Frontal cortex (tissue), 4 donors: Measurements from ENCODE around the gene SMPD1. TPM values are rescaled to one million over a fixed set of nuclear protein-coding genes. Genes with fewer than 3 reads are reported as not detected.
A peak's percentile ranks its signal among the peaks of the same experiment; 100 is the strongest.

ENCODE experiments used
- DNase-seq, 2 donors: peaks; one replicate each; pipeline ENCODE4 v3.0.0; 2012; ENCODE audit warnings: low spot score in 2 of 2
- FAIRE-seq: peaks from 2 replicates; lab custom pipeline; 2012; peaks lifted over from hg19 to GRCh38; lab: Jason Lieb, UNC
- total RNA-seq: library from RNA; depleted of rRNA; stranded (reverse); fragments of >200 nt; gene quantifications from one replicate; pipeline ENCODE4 v1.2.3, GENCODE V29; 2014
- donor health status: control.
- donor health status: control.
- donor health status: control.

SMPD1 gene
- total RNA-seq, 1 donor from 2014 or later = 10.2 TPM

GRCh38 chr11:6410695-6411430, 20.6 kb downstream of the SMPD1 start:
- no peak for DNase-seq
- no peak for FAIRE-seq

GRCh38 chr11:6411594-6412031, 21.3 kb downstream of the SMPD1 start:
- FAIRE-seq (no peak), DNase-seq (peak in 1 of 2 donors; percentile 51)

GRCh38 chr11:6413791-6414201, 23.5 kb downstream of the SMPD1 start:
- FAIRE-seq (no peak), DNase-seq (no peak)

- DNase-seq = no peak
Measured at GRCh38 chr11:6414874-6415328, 24.6 kb downstream of the SMPD1 start.

GRCh38 chr11:6415797-6416196, 25.5 kb downstream of the SMPD1 start:
- no peak for DNase-seq
- no peak for FAIRE-seq

More at GRCh38 chr11:6414874-6415328, 24.6 kb downstream of the SMPD1 start:
- FAIRE-seq = no peak

- FAIRE-seq (no peak), DNase-seq (no peak)
Measured at GRCh38 chr11:6417907-6418556, 27.8 kb downstream of the SMPD1 start.

- no peak for FAIRE-seq
- no peak for DNase-seq
Measured at GRCh38 chr11:6418557-6419008, 28.3 kb downstream of the SMPD1 start.

- FAIRE-seq = no peak
- DNase-seq = peak; percentile 86 to 88
Measured at GRCh38 chr11:6419009-6419631, 28.8 kb downstream of the SMPD1 start, which contains the start of gene APBB1. Gene APBB1 (minus strand): TSS chr11:6419094. CDS start chr11:6411347, 7,747 bp downstream.

- FAIRE-seq (no peak), DNase-seq (no peak)
Measured at GRCh38 chr11:6420677-6421076, 30.4 kb downstream of the SMPD1 start.

GRCh38 chr11:6427516-6427915, 37.2 kb downstream of the SMPD1 start:
- FAIRE-seq (no peak), DNase-seq (no peak)

- FAIRE-seq = no peak
- no peak for DNase-seq
Measured at GRCh38 chr11:6431861-6432260, 41.6 kb downstream of the SMPD1 start.

GRCh38 chr11:6433998-6434660, 43.9 kb downstream of the SMPD1 start:
- DNase-seq (no peak), FAIRE-seq (no peak)

GRCh38 chr11:6437423-6437822, 47.1 kb downstream of the SMPD1 start:
- FAIRE-seq = no peak
- DNase-seq = no peak

GRCh38 chr11:6437993-6438392, 47.7 kb downstream of the SMPD1 start:
- FAIRE-seq = no peak
- no peak for DNase-seq

GRCh38 chr11:6438979-6439571, 48.8 kb downstream of the SMPD1 start:
- no peak for FAIRE-seq
- DNase-seq = peak in 1 of 2 donors; percentile 44

- FAIRE-seq (no peak), DNase-seq (no peak)
Measured at GRCh38 chr11:6440906-6441358, 50.7 kb downstream of the SMPD1 start, which contains the start of gene HPX. Gene HPX (minus strand): TSS chr11:6440987. CDS start chr11:6440963, 24 bp downstream.

- FAIRE-seq = no peak
- no peak for DNase-seq
Measured at GRCh38 chr11:6442441-6442840, 52.2 kb downstream of the SMPD1 start.

- FAIRE-seq = no peak
Measured at GRCh38 chr11:6443269-6444003, 53.2 kb downstream of the SMPD1 start.

More at GRCh38 chr11:6443269-6444003, 53.2 kb downstream of the SMPD1 start:
- DNase-seq = peak; percentile 59 to 71
